Measurements from ENCODE around the gene IRX4. TPM values are rescaled to one million over a fixed set of nuclear protein-coding genes. Genes with fewer than 3 reads are reported as not detected.

The IRX4 gene
- total RNA-seq, 1 donor from 2014 or later = not detected

GRCh38 chr5:1865948-1866347 lies 16.8 kb downstream of the IRX4 start:
- TF ChIP-seq CTCF (IDR thresholded peaks at IDR 0.05) = no peak
- ATAC-seq (no peak), DNase-seq (no peak)
- Histone ChIP-seq H3K36me3 (no peaks in the 10 kb centered on the region), H3K9me3 (no peaks in the 10 kb centered on the region), H3K27me3 (peaks cover 67% of the 10 kb centered on the region), H3K4me1 (no peaks in the 10 kb centered on the region), H3K27ac (no peak overlapping the region), H3K4me3 (no peak overlapping the region)
- intact Hi-C loops (cut with DNase I) = no loop called here

- H3K4me1 ChIP-seq = no peaks in the 10 kb centered on the region
- no peak for DNase-seq
- peaks cover 67% of the 10 kb centered on the region for H3K27me3 ChIP-seq
- H3K36me3 ChIP-seq = no peaks in the 10 kb centered on the region
- no peak overlapping the region for H3K27ac ChIP-seq
- intact Hi-C loops (cut with DNase I) = no loop called here
- H3K4me3 ChIP-seq = no peak overlapping the region
- ATAC-seq = no peak
- H3K9me3 ChIP-seq = no peaks in the 10 kb centered on the region
- no peak for TF ChIP-seq CTCF (IDR thresholded peaks at IDR 0.05)
Measured at GRCh38 chr5:1865486-1865885, 17.2 kb downstream of the IRX4 start.

GRCh38 chr5:1864896-1865440 lies 17.8 kb downstream of the IRX4 start:
- no peak for DNase-seq
- Histone ChIP-seq H3K4me3 (no peak overlapping the region), H3K27me3 (peaks cover 67% of the 10 kb centered on the region), H3K27ac (no peak overlapping the region), H3K4me1 (no peaks in the 10 kb centered on the region), H3K36me3 (no peaks in the 10 kb centered on the region), H3K9me3 (no peaks in the 10 kb centered on the region)
- intact Hi-C loops (cut with DNase I) = no loop called here
- no peak for TF ChIP-seq CTCF (IDR thresholded peaks at IDR 0.05)
- no peak for ATAC-seq

GRCh38 chr5:1860949-1861348 lies 21.8 kb downstream of the IRX4 start:
- ATAC-seq (no peak), DNase-seq (no peak)
- intact Hi-C loops (cut with DNase I) = no loop called here
- TF ChIP-seq CTCF (IDR thresholded peaks at IDR 0.05) = no peak
- no peak overlapping the region for H3K4me3 ChIP-seq
- H3K9me3 ChIP-seq = no peaks in the 10 kb centered on the region
- no peaks in the 10 kb centered on the region for H3K36me3 ChIP-seq
- peaks cover 47% of the 10 kb centered on the region for H3K27me3 ChIP-seq
- no peak overlapping the region for H3K27ac ChIP-seq
- no peaks in the 10 kb centered on the region for H3K4me1 ChIP-seq

GRCh38 chr5:1860021-1860610 lies 22.6 kb downstream of the IRX4 start:
- H3K4me1 ChIP-seq = no peaks in the 10 kb centered on the region
- no peak overlapping the region for H3K4me3 ChIP-seq
- no peak overlapping the region for H3K27ac ChIP-seq
- no peaks in the 10 kb centered on the region for H3K9me3 ChIP-seq
- ATAC-seq = no peak
- intact Hi-C loops (cut with DNase I) = no loop called here
- peaks cover 46% of the 10 kb centered on the region for H3K27me3 ChIP-seq
- no peak for TF ChIP-seq CTCF (IDR thresholded peaks at IDR 0.05)
- no peaks in the 10 kb centered on the region for H3K36me3 ChIP-seq
- DNase-seq = no peak

- no peak for DNase-seq
- Histone ChIP-seq H3K9me3 (no peaks in the 10 kb centered on the region), H3K27ac (no peak overlapping the region), H3K4me3 (no peak overlapping the region), H3K36me3 (no peaks in the 10 kb centered on the region), H3K27me3 (peaks cover 44% of the 10 kb centered on the region), H3K4me1 (no peaks in the 10 kb centered on the region)
- no peak for TF ChIP-seq CTCF (IDR thresholded peaks at IDR 0.05)
- intact Hi-C loops (cut with DNase I) = no loop called here
- no peak for ATAC-seq
Measured at GRCh38 chr5:1859099-1859498, 23.6 kb downstream of the IRX4 start.

Measured in upper lobe of right lung (tissue), 1 donor.